Stimulated activated CD4-positive, alpha-beta T cell treated with anti-CD3 and anti-CD28 coated beads, Interleukin-2, amount 100 ng/mL, for 48 hours (primary cell): ENCODE measurements around the gene MED4.
A peak's percentile ranks its signal among the peaks of the same experiment; 100 is the strongest.

Experiments
- DNase-seq, 2 donors: peaks; one replicate each; pipeline ENCODE4 v3.0.0-alpha.2; 2020

Gene MED4

GRCh38 chr13:48094781-48095502, at the start of gene MED4:
MED4 (minus strand) TSS chr13:48095104; CDS start chr13:48095078, 26 bp downstream.
- DNase-seq: peak; percentile 98 to 99

GRCh38 chr13:48144413-48145035, 49.6 kb upstream of the MED4 start:
- DNase-seq: no peak

- no peak for DNase-seq
Measured at GRCh38 chr13:48142436-48142835, 47.5 kb upstream of the MED4 start.

GRCh38 chr13:48138270-48138669, 43.4 kb upstream of the MED4 start:
- peak; percentile 15 to 17 for DNase-seq

- DNase-seq: no peak
Measured at GRCh38 chr13:48132961-48133360, 38.1 kb upstream of the MED4 start.

GRCh38 chr13:48131533-48131932, 36.6 kb upstream of the MED4 start:
- no peak for DNase-seq

GRCh38 chr13:48126944-48127830, 32.3 kb upstream of the MED4 start:
- peak; percentile 19 to 26 for DNase-seq

- no peak for DNase-seq
Measured at GRCh38 chr13:48125794-48126228, 30.9 kb upstream of the MED4 start.

- DNase-seq: no peak
Measured at GRCh38 chr13:48123812-48124211, 28.9 kb upstream of the MED4 start.

- DNase-seq: no peak
Measured at GRCh38 chr13:48121733-48122132, 26.8 kb upstream of the MED4 start.

GRCh38 chr13:48120241-48120640, 25.3 kb upstream of the MED4 start:
- no peak for DNase-seq

GRCh38 chr13:48118030-48118429, 23.1 kb upstream of the MED4 start:
- no peak for DNase-seq

- no peak for DNase-seq
Measured at GRCh38 chr13:48116808-48117207, 21.9 kb upstream of the MED4 start.

GRCh38 chr13:48113756-48114130, 18.8 kb upstream of the MED4 start:
- no peak for DNase-seq

GRCh38 chr13:48112896-48113755, 18.2 kb upstream of the MED4 start:
- no peak for DNase-seq

- no peak for DNase-seq
Measured at GRCh38 chr13:48110931-48111721, 16.2 kb upstream of the MED4 start.

GRCh38 chr13:48110132-48110868, 15.4 kb upstream of the MED4 start:
- DNase-seq: no peak

- DNase-seq: no peak
Measured at GRCh38 chr13:48108106-48108505, 13.2 kb upstream of the MED4 start.

GRCh38 chr13:48097793-48098192, 2.9 kb upstream of the MED4 start:
- DNase-seq: no peak

GRCh38 chr13:48096670-48097069, 1.8 kb upstream of the MED4 start:
- no peak for DNase-seq

GRCh38 chr13:48094404-48094780, 512 bp downstream of the MED4 start:
- DNase-seq: peak in 1 of 2 donors; percentile 2
